ENCODE measurements around the gene USE1. TPM values are rescaled to one million over a fixed set of nuclear protein-coding genes. Genes with fewer than 3 reads are reported as not detected.
"Not testable (repeated sequence)": the region's sequence is repeated elsewhere in the genome, so short reads cannot be mapped to it uniquely, and the experiment has no call there.

Gene USE1
- total RNA-seq, 1 experiment from 2014 or later: 47.9 TPM

DNA sequence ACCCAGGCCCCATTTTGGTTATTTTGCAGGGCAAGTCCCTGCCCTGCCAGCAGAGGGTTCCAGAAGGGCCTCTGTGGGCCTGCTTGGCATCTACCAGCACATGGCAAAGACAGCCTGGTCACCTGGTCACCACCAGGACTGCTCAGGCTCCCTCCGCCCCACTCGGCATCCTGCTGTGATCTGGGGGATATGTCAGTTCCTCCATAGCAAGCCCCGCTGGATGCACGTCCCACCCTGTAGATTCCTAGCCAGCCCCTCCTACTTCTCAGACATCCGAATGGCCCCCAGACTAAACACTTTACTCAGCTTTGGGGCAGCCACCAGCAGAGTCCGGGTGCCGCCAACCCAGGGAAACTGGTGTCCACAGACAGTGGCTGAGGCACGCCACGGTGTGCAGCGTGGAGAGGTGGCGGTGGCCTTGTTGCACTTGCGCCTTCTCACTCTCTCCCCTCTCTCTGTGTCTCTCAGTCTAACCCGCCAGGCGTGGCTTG, 31.8 kb upstream of the USE1 start:
- no peak for DNase-seq (ENCODE audit: unreplicated experiment)

DNA sequence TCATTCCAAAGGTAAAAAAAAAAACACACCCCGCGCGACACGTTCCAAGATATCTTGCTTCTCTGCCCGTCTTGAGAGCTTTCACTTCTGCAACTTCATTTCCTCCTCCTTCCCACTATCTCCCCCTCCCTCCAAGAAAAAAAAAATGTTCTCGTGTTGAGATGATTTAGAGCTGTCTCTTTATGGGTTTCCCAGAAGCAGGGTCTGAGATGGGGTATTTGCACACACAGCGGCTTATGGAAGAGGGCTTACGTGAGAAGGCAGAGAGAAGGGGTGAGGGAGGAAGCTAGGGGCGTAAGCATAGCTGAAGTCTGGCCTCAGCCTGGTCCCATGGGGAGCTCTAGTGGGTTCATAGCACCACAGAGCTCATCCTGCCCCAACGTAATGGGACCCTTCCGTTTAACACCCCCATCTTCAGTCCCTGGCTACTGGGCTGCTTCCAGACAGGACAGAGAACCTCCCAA, 31.3 kb upstream of the USE1 start:
- Mint-ChIP-seq H3K27ac (ENCODE audit: low read depth, unreplicated experiment) (no peak overlapping the region), H3K27me3 (ENCODE audit: insufficient read depth, unreplicated experiment) (no peaks in the 10 kb centered on the region), H3K36me3 (ENCODE audit: insufficient read depth, unreplicated experiment) (peaks cover 44% of the 10 kb centered on the region), H3K9me3 (ENCODE audit: unreplicated experiment) (no peaks in the 10 kb centered on the region), H3K4me1 (ENCODE audit: insufficient read depth, unreplicated experiment) (no peaks in the 10 kb centered on the region), H3K4me3 (ENCODE audit: unreplicated experiment) (no peak overlapping the region)
- intact Hi-C loops (cut with micrococcal nuclease): no loop called here
- POLR2A ChIA-PET: no interaction called here
- no TSS peak for BruUV-seq (replicated peaks)
- DNase-seq (ENCODE audit: unreplicated experiment): no peak
- no peak for TF ChIP-seq CTCF (IDR thresholded peaks at IDR 0.05; ENCODE audit: unreplicated experiment)
- CTCF ChIA-PET: no interaction called here

More for the DNA sequence above, 31.8 kb upstream of the USE1 start:
- Mint-ChIP-seq H3K4me1 (ENCODE audit: insufficient read depth, unreplicated experiment) (no peaks in the 10 kb centered on the region), H3K9me3 (ENCODE audit: unreplicated experiment) (no peaks in the 10 kb centered on the region), H3K36me3 (ENCODE audit: insufficient read depth, unreplicated experiment) (peaks cover 44% of the 10 kb centered on the region), H3K27ac (ENCODE audit: low read depth, unreplicated experiment) (no peak overlapping the region), H3K27me3 (ENCODE audit: insufficient read depth, unreplicated experiment) (no peaks in the 10 kb centered on the region), H3K4me3 (ENCODE audit: unreplicated experiment) (no peak overlapping the region)
- ChIA-PET POLR2A (no interaction called here), CTCF (no interaction called here)
- intact Hi-C loops (cut with micrococcal nuclease): no loop called here
- TF ChIP-seq CTCF (IDR thresholded peaks at IDR 0.05; ENCODE audit: unreplicated experiment): no peak
- BruUV-seq (replicated peaks): no TSS peak

- no peaks in the 10 kb centered on the region for H3K4me1 Mint-ChIP-seq (ENCODE audit: insufficient read depth, unreplicated experiment)
- no peak overlapping the region for H3K27ac Mint-ChIP-seq (ENCODE audit: low read depth, unreplicated experiment)
- no peak for DNase-seq (ENCODE audit: unreplicated experiment)
- TF ChIP-seq CTCF (IDR thresholded peaks at IDR 0.05; ENCODE audit: unreplicated experiment): no peak
- H3K4me3 Mint-ChIP-seq (ENCODE audit: unreplicated experiment): no peak overlapping the region
- ChIA-PET POLR2A (no interaction called here), CTCF (no interaction called here)
- intact Hi-C loops (cut with micrococcal nuclease): no loop called here
- peaks cover 45% of the 10 kb centered on the region for H3K36me3 Mint-ChIP-seq (ENCODE audit: insufficient read depth, unreplicated experiment)
- H3K27me3 Mint-ChIP-seq (ENCODE audit: insufficient read depth, unreplicated experiment): no peaks in the 10 kb centered on the region
- H3K9me3 Mint-ChIP-seq (ENCODE audit: unreplicated experiment): no peaks in the 10 kb centered on the region
- no TSS peak for BruUV-seq (replicated peaks)
Measured at GRCh38 chr19:17184371-17184841, 30.8 kb upstream of the USE1 start.

DNA sequence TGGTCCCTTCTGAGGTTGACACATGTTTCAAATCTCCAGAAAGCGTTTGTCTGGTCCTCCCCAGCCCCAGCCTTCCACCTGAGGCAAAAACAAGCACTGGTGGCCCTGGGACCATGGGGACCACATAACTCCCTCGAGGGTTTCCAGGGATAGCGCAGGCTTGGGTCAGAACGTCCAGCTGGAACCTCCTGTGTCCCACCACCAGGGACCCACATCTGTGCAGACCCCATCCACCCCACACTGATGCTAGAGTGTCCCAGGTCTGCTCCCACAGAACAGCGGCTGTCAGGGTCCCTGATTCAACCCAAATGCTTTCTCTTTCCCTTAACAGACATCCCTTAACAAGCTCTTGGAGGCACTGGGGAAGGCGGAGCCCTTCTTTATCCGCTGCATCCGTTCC, 29.6 kb upstream of the USE1 start:
- ChIA-PET POLR2A (interaction anchor here (0.5 kb wide), 1 partner anchor 265 kb away, joined by 3 read pairs; no protein-coding TSS in a partner anchor), CTCF (no interaction called here)
- no peak for DNase-seq (ENCODE audit: unreplicated experiment)
- Mint-ChIP-seq H3K36me3 (ENCODE audit: insufficient read depth, unreplicated experiment) (peaks cover 53% of the 10 kb centered on the region), H3K4me3 (ENCODE audit: unreplicated experiment) (no peak overlapping the region), H3K4me1 (ENCODE audit: insufficient read depth, unreplicated experiment) (no peaks in the 10 kb centered on the region), H3K9me3 (ENCODE audit: unreplicated experiment) (no peaks in the 10 kb centered on the region), H3K27ac (ENCODE audit: low read depth, unreplicated experiment) (no peak overlapping the region), H3K27me3 (ENCODE audit: insufficient read depth, unreplicated experiment) (no peaks in the 10 kb centered on the region)
- intact Hi-C loops (cut with micrococcal nuclease): no loop called here
- no TSS peak for BruUV-seq (replicated peaks)
- TF ChIP-seq CTCF (IDR thresholded peaks at IDR 0.05; ENCODE audit: unreplicated experiment): no peak

DNA sequence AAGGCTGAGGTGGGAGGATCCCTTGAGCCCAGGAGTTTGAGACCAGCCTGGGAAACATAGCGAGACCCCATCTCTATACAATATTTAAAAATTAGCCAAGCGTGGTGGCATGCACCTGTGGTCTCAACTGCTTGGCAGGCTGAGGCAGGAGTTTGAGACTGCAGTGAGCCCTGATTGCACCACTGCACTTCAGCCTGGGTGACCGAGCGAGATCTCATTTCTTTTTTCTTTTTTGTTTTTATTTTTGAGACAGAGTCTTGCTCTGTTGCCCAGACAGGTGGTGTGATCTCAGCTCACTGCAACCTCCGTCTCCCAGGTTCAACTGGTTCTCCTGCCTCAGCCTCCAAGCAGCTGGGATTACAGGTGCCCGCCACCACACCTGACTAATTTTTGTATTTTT, 23.4 kb upstream of the USE1 start:
- H3K4me1 Mint-ChIP-seq (ENCODE audit: insufficient read depth, unreplicated experiment); BruUV-seq (replicated peaks); DNase-seq (ENCODE audit: unreplicated experiment); CTCF ChIA-PET; H3K27ac Mint-ChIP-seq (ENCODE audit: low read depth, unreplicated experiment); H3K4me3 Mint-ChIP-seq (ENCODE audit: unreplicated experiment); intact Hi-C loops (cut with micrococcal nuclease); H3K9me3 Mint-ChIP-seq (ENCODE audit: unreplicated experiment); H3K27me3 Mint-ChIP-seq (ENCODE audit: insufficient read depth, unreplicated experiment): not testable (repeated sequence)
- H3K36me3 Mint-ChIP-seq (ENCODE audit: insufficient read depth, unreplicated experiment): peaks cover 49% of the 10 kb centered on the region
- POLR2A ChIA-PET: interaction anchor here (0.9 kb wide), 1 partner anchor 23 kb away, joined by 3 read pairs; the partner anchor contains the start of gene USE1
